H1 (cell line): ENCODE data around the gene ISG20L2. TPM values are rescaled to one million over a fixed set of nuclear protein-coding genes. Genes with fewer than 3 reads are reported as not detected.

Source experiments
- CTCF ChIA-PET: fragments of 300-600 bp; sonication (Branson Sonifier 250); formaldehyde crosslinking; loops from one replicate; lab custom pipeline; 2021; ENCODE audit not compliant: partially characterized antibody; lab: Charles Lee
- POLR2A ChIA-PET: fragments of 300-600 bp; sonication (Branson Sonifier 250); formaldehyde crosslinking; loops from one replicate; lab custom pipeline; 2021; ENCODE audit warnings: inconsistent platforms; ENCODE audit not compliant: partially characterized antibody; lab: Charles Lee
- DNase-seq, 2 experiments: peaks; one replicate each; pipeline versions ENCODE4 v3.0.0 to v3.0.0-alpha.2; 2010 to 2022; ENCODE audit warnings: low spot score in 2 of 2, low read depth in 1 of 2, mixed read lengths in 1 of 2
- FAIRE-seq: peaks from 2 replicates; lab custom pipeline; 2011; peaks lifted over from hg19 to GRCh38; lab: Jason Lieb, UNC
- H2AFZ ChIP-seq: 2 replicates; pipeline ENCODE4 v1.8.1; 2012; ENCODE audit warnings: low read length, inconsistent platforms
- H2AK5ac ChIP-seq: 2 replicates; pipeline ENCODE4 v1.6.1; 2013; ENCODE audit warnings: low read depth, low read length
- H2BK120ac ChIP-seq: replicated peaks from 2 replicates; pipeline ENCODE3; 2013; ENCODE audit warnings: low read depth, low read length, inconsistent platforms
- H2BK12ac ChIP-seq: 2 replicates; pipeline ENCODE4 v1.6.1; 2013; ENCODE audit warnings: low read depth, low read length
- H2BK15ac ChIP-seq: 2 replicates; pipeline ENCODE4 v1.6.1; 2013; ENCODE audit warnings: low read length
- H2BK20ac ChIP-seq: 2 replicates; pipeline ENCODE4 v1.6.1; 2013; ENCODE audit warnings: low read length
- H2BK5ac ChIP-seq: 2 replicates; pipeline ENCODE4 v1.6.1; 2013; ENCODE audit warnings: low read depth, low read length
- H3K14ac ChIP-seq: 2 replicates; pipeline ENCODE4 v1.6.1; 2013; ENCODE audit warnings: inconsistent platforms; ENCODE audit not compliant: insufficient read length
- H3K18ac ChIP-seq: 2 replicates; pipeline ENCODE4 v1.6.1; 2013; ENCODE audit warnings: low read length; ENCODE audit errors: extremely low read depth
- H3K23ac ChIP-seq: 2 replicates; pipeline ENCODE4 v1.6.1; 2013; ENCODE audit warnings: inconsistent platforms; ENCODE audit not compliant: insufficient read length
- H3K23me2 ChIP-seq: 2 replicates; pipeline ENCODE4 v1.6.1; 2013; ENCODE audit warnings: low read depth, low read length
- H3K27ac ChIP-seq: 2 replicates; pipeline ENCODE4 v1.6.1; 2011; ENCODE audit warnings: low read depth, low read length, inconsistent platforms
- H3K27me3 ChIP-seq, 4 experiments: replicated peaks in 1 of 4; 1 replicate in 1 of 4; 2 replicates in 3 of 4; pipeline versions ENCODE4 v1.6.1 to v1.8.1; 2011 to 2013; ENCODE audit warnings: low read length in 3 of 4, mild to moderate bottlenecking in 3 of 4, inconsistent platforms in 2 of 4, mixed read lengths in 2 of 4, moderate library complexity in 1 of 4; ENCODE audit not compliant: control insufficient read depth in 3 of 4, insufficient read depth in 3 of 4; ENCODE audit errors: extremely low read depth in 1 of 4
- H3K36me3 ChIP-seq, 4 experiments: 2 replicates each; pipeline versions ENCODE4 v1.6.1 to v1.8.1; 2011 to 2013; ENCODE audit warnings: mild to moderate bottlenecking in 4 of 4, low read length in 3 of 4, moderate library complexity in 2 of 4, control low read depth in 1 of 4, inconsistent platforms in 1 of 4; ENCODE audit not compliant: insufficient read depth in 4 of 4, control insufficient read depth in 2 of 4
- H3K4ac ChIP-seq: replicated peaks from 2 replicates; pipeline ENCODE3; 2013; ENCODE audit warnings: low read length, low read depth, mixed read lengths, inconsistent platforms; ENCODE audit not compliant: insufficient read length
- H3K4me1 ChIP-seq, 4 experiments: replicated peaks in 1 of 4; 1 replicate in 1 of 4; 2 replicates in 3 of 4; pipeline versions ENCODE4 v1.6.1 to v1.8.1; 2011 to 2013; ENCODE audit warnings: low read length in 3 of 4, inconsistent platforms in 2 of 4, mixed read lengths in 1 of 4; ENCODE audit not compliant: insufficient read depth in 4 of 4, control insufficient read depth in 3 of 4
- H3K4me2 ChIP-seq, 2 experiments: 2 replicates each; pipeline versions ENCODE4 v1.6.1 to v1.8.1; 2011 to 2013; ENCODE audit warnings: low read depth in 2 of 2, low read length in 2 of 2, control low read depth in 1 of 2, inconsistent platforms in 1 of 2, mild to moderate bottlenecking in 1 of 2; ENCODE audit not compliant: insufficient read depth in 1 of 2
- H3K4me3 ChIP-seq, 4 experiments: fragments of 200-600, 300-600 bp in 1 of 4; sonication (generic), shearing (Covaris generic), sonication (Bioruptor Twin) in 1 of 4; 2 replicates each; pipeline versions ENCODE4 v1.5.1 to v1.8.1; 2011 to 2016; ENCODE audit warnings: low read length in 4 of 4, low read depth in 3 of 4, control low read depth in 2 of 4, inconsistent platforms in 2 of 4, mild to moderate bottlenecking in 2 of 4, mixed read lengths in 1 of 4, moderate library complexity in 1 of 4; ENCODE audit not compliant: insufficient read depth in 2 of 4; ENCODE audit errors: extremely low read depth in 1 of 4
- H3K56ac ChIP-seq: replicated peaks from 2 replicates; pipeline ENCODE3; 2013; ENCODE audit warnings: low read depth, mild to moderate bottlenecking, mixed read lengths, low read length, inconsistent platforms; ENCODE audit not compliant: insufficient read length
- H3K79me1 ChIP-seq: 2 replicates; pipeline ENCODE4 v1.6.1; 2013; ENCODE audit warnings: low read depth, low read length, control low read depth
- H3K79me2 ChIP-seq, 2 experiments: 2 replicates each; pipeline versions ENCODE4 v1.6.1 to v1.8.1; 2012 to 2013; ENCODE audit warnings: low read length in 2 of 2, mild to moderate bottlenecking in 2 of 2, inconsistent platforms in 1 of 2; ENCODE audit not compliant: insufficient read depth in 2 of 2, control insufficient read depth in 1 of 2
- H3K9ac ChIP-seq, 4 experiments: replicated peaks in 1 of 4; 1 replicate in 1 of 4; 2 replicates in 3 of 4; pipeline versions ENCODE4 v1.6.1 to v1.8.1; 2011 to 2013; ENCODE audit warnings: low read depth in 3 of 4, low read length in 3 of 4, control low read depth in 2 of 4, mild to moderate bottlenecking in 2 of 4, moderate library complexity in 2 of 4, inconsistent platforms in 1 of 4; ENCODE audit errors: extremely low read depth in 1 of 4
- H3K9me3 ChIP-seq, 2 experiments: 2 replicates each; pipeline versions ENCODE4 v1.6.1 to v1.8.1; 2012 to 2013; ENCODE audit warnings: mild to moderate bottlenecking in 2 of 2, moderate library complexity in 2 of 2, control low read depth in 1 of 2, inconsistent platforms in 1 of 2, low read depth in 1 of 2, low read length in 1 of 2, mixed read lengths in 1 of 2; ENCODE audit not compliant: insufficient read depth in 2 of 2
- H4K20me1 ChIP-seq, 2 experiments: replicated peaks in 1 of 2; 2 replicates each; pipeline versions ENCODE3 to v1.8.1; 2011 to 2013; ENCODE audit warnings: inconsistent platforms in 2 of 2, low read length in 2 of 2, mild to moderate bottlenecking in 1 of 2; ENCODE audit not compliant: insufficient read depth in 2 of 2, control insufficient read depth in 1 of 2
- H4K5ac ChIP-seq: 2 replicates; pipeline ENCODE4 v1.6.1; 2013; ENCODE audit warnings: low read length, low read depth, mixed read lengths, inconsistent platforms; ENCODE audit not compliant: insufficient read length
- H4K8ac ChIP-seq: 2 replicates; pipeline ENCODE4 v1.8.0; 2013; ENCODE audit warnings: mild to moderate bottlenecking, moderate library complexity, low read length, inconsistent platforms; ENCODE audit not compliant: insufficient read depth; ENCODE audit errors: extremely low read depth
- H4K91ac ChIP-seq: replicated peaks from 2 replicates; pipeline ENCODE3; 2013; ENCODE audit warnings: low read length, mixed read lengths, inconsistent platforms; ENCODE audit not compliant: insufficient read length
- CEBPB ChIP-seq: IDR thresholded peaks from 2 replicates; pipeline ENCODE4 v1.6.1; 2012; ENCODE audit warnings: low read depth, low read length
- WGBS, 2 experiments: shearing (Covaris generic) in 1 of 2; methylation state at CpG; one replicate each; pipeline versions ENCODE4 v1.1.6 to v1.1.7; 2013 to 2015; ENCODE audit warnings: low lambda C conversion rate in 2 of 2, mixed read lengths in 2 of 2, inconsistent platforms in 1 of 2, low coverage in 1 of 2, missing lambda C conversion rate in 1 of 2; ENCODE audit not compliant: insufficient replicate concordance in 2 of 2, insufficient coverage in 1 of 2, insufficient read length in 1 of 2; ENCODE audit errors: extremely low coverage in 1 of 2, missing lambda C conversion rate in 1 of 2; 5-methylcytosine and 5-hydroxymethylcytosine counted together
- polyA plus RNA-seq, 7 experiments: library from polyadenylated mRNA; depleted of rRNA in 3 of 7; stranded (reverse) in 5 of 7; unstranded in 2 of 7; fragments of >200 nt in 5 of 7; fragments of 200-250 nt in 2 of 7; gene quantifications; 1 replicate in 5 of 7; 2 replicates in 1 of 7; 4 replicates in 1 of 7; pipeline versions ENCODE4 v1.2.1 to v1.2.3, GENCODE V29; 2011 to 2013; ENCODE audit warnings: missing spikeins in 2 of 7, mixed read lengths in 2 of 7
- total RNA-seq: library from RNA; stranded (reverse); fragmentation: NEBNext Ultra II Directional; extraction: Animal tissue kit (Norgen Biotek cat#: 25700); gene quantifications from 2 replicates; pipeline ENCODE4 v1.2.1, GENCODE V29; 2021
- TF ChIP-seq, protein P1 (sequence below): IDR thresholded peaks from 2 replicates; pipeline ENCODE4 v1.6.1; 2012; ENCODE audit warnings: inconsistent platforms

Gene ISG20L2
- total and polyA plus RNA-seq, 2 of the 8 experiments (the other 6 are each of a cell fraction or from before 2014, with no cell fraction given), result 47.5 to 53.0 TPM

DNA sequence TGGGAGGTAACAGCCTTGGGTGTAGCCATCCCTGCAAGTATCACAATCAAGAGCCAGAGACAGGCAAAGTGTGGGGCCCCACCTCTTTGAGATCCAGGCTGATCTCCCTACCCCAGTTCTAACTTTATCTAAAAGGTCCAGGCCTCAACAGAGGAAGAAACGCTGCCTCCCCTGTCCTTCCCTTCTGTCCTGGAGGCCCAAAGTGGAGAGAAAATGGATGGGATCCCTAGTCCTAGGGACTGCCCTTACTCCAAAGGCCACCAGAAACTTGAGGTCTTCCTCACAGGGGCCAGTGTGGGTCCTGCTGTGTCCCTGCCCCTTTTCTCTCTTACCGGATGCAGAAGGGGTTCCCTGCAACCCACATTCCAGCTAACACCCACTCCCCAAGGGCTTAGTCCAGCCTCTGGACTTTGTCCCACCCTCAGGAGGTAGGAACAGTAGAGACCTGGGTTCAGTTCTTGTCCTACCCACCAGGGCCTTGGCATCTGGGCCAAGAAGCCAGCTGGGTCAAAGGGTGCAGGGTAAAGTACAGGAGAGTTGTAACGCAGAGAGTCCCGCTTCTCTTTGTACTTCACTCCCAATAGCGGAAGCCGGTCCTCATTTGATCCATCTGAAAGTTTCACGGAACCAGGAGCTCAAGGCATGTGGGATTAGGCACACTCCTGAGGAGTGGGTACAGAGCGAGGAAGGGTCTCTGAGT lies 21.0 kb upstream of the ISG20L2 start:
- Histone ChIP-seq H2BK15ac (peak overlapping the region; percentile 49; the same call in 1 of the 2 replicates), H2AK5ac (peak overlapping the region; percentile 19; the same call in 1 of the 2 replicates), H4K91ac (no peak overlapping the region), H2AFZ (no peak overlapping the region), H2BK20ac (no peak overlapping the region), H3K36me3 (peaks cover 0 to 7% (median 2%) of the 10 kb centered on the region in 4 experiments; a peak in 1 of 8 replicates), H4K20me1 (peaks cover 0 to 5% of the 10 kb centered on the region in 2 experiments), H3K27ac (0 out of 2 replicates have a peak overlapping the region, but pooled peaks have one; percentile 60), H3K4ac (no peak overlapping the region), H3K23ac (no peak overlapping the region), H3K4me3 (peak overlapping the region; percentile 75 to 100 (median 84); a peak in 7 of 8 replicates), H3K9ac (peak overlapping the region in 1 of 4 experiments; percentile 52; a peak in 2 of 7 replicates), H3K79me2 (peaks cover 30 to 70% of the 10 kb centered on the region in 2 experiments), H3K27me3 (no peaks in the 10 kb centered on the region), H4K8ac (no peak overlapping the region), H3K18ac (no peak overlapping the region), H2BK5ac (peak overlapping the region; percentile 53; the same call in 1 of the 2 replicates), H3K4me1 (peaks cover 35 to 54% (median 37%) of the 10 kb centered on the region in 4 experiments), H3K56ac (no peak overlapping the region), H3K14ac (no peak overlapping the region), H4K5ac (no peak overlapping the region), H3K4me2 (peak overlapping the region; percentile 91 to 99), H2BK12ac (0 out of 2 replicates have a peak overlapping the region, but pooled peaks have one; percentile 19), H2BK120ac (no peak overlapping the region), H3K79me1 (peaks cover 20% of the 10 kb centered on the region), H3K23me2 (peaks cover 12% of the 10 kb centered on the region), H3K9me3 (no peaks in the 10 kb centered on the region)
- DNase-seq (no peak), FAIRE-seq (no peak)
- POLR2A ChIA-PET, result interaction anchor here (1.1 to 5.1 kb wide), 6 partner anchors 8 to 73 kb away, joined by 4 to 41 read pairs (median 14); partner anchors contain the start of genes ISG20L2, METTL25B, MRPL24 and NES
- no peak for TF ChIP-seq CEBPB
- TF ChIP-seq, protein P1, sequence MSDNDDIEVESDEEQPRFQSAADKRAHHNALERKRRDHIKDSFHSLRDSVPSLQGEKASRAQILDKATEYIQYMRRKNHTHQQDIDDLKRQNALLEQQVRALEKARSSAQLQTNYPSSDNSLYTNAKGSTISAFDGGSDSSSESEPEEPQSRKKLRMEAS, result no peak
- CTCF ChIA-PET, result interaction anchor here (0.8 to 1.1 kb wide), 2 partner anchors 22 to 58 kb away, joined by 3 read pairs; no protein-coding TSS in a partner anchor
- 78% methylated on average over 8 of the region's 8 CpGs; no CpG with 5 or more reads in 1 of the 2 experiments for WGBS, 2 experiments
